Astrocyte of the cerebellum (primary cell): ENCODE measurements around the gene ZMYM4.

ENCODE experiments used
- DNase-seq: peaks from one replicate; pipeline ENCODE4 v3.0.0-alpha.2; 2011; ENCODE audit warnings: low read depth
- H3K4me3 ChIP-seq: 2 replicates; pipeline ENCODE4 v1.5.1; 2011; ENCODE audit warnings: mild to moderate bottlenecking, low read depth, low read length, moderate library complexity
- CTCF ChIP-seq: IDR thresholded peaks from 2 replicates; pipeline ENCODE4 v1.5.1; 2012; ENCODE audit warnings: low read length, low read depth, moderate library complexity, mild to moderate bottlenecking; ENCODE audit errors: missing control alignments
- in situ Hi-C: cut with HindIII; loops from 2 replicates; pipeline ENCODE4 v1.10.0; 2017; ENCODE audit warnings: low sequenced_read_pairs

The ZMYM4 gene

GRCh38 chr1:35268282-35269200 lies at the start of gene ZMYM4:
ZMYM4 (plus strand) TSS chr1:35268709; CDS start chr1:35269047, 338 bp downstream.
- TF ChIP-seq CTCF: no peak
- H3K4me3 ChIP-seq: peak within 1 kb of the TSS; percentile 80
- DNase-seq: peak; percentile 99
- in situ Hi-C loops: no loop called here

- no peak for DNase-seq
These were observed 47.5 kb upstream of the ZMYM4 start for GRCh38 chr1:35220976-35221375.

GRCh38 chr1:35222322-35223083 lies 46.0 kb upstream of the ZMYM4 start:
- DNase-seq: peak; percentile 5
- no peak overlapping the region for H3K4me3 ChIP-seq
- in situ Hi-C loops: no loop called here
- no peak for TF ChIP-seq CTCF

More at GRCh38 chr1:35220976-35221375, 47.5 kb upstream of the ZMYM4 start:
- peak; percentile 62 for TF ChIP-seq CTCF
- in situ Hi-C loops: no loop called here
- no peak overlapping the region for H3K4me3 ChIP-seq

- DNase-seq: no peak
- in situ Hi-C loops: no loop called here
- no peak overlapping the region for H3K4me3 ChIP-seq
- TF ChIP-seq CTCF: no peak
These were observed 45.4 kb upstream of the ZMYM4 start for GRCh38 chr1:35223084-35223630.

- no peak for DNase-seq
- no peak overlapping the region for H3K4me3 ChIP-seq
- no peak for TF ChIP-seq CTCF
- in situ Hi-C loops: no loop called here
These were observed 42.0 kb upstream of the ZMYM4 start for GRCh38 chr1:35226546-35226945.

- in situ Hi-C loops: no loop called here
- no peak for DNase-seq
- TF ChIP-seq CTCF: no peak
- no peak overlapping the region for H3K4me3 ChIP-seq
These were observed 38.7 kb upstream of the ZMYM4 start for GRCh38 chr1:35229587-35230360.
